NCI-H128 (cell line): ENCODE data around the gene CORO2B.
"Not testable (repeated sequence)": the region's sequence is repeated elsewhere in the genome, so short reads cannot be mapped to it uniquely, and the experiment has no call there.

Experiments used
- DNase-seq: peaks from one replicate; lab custom pipeline; 2025; ENCODE audit not compliant: unreplicated experiment; lab: John Stamatoyannopoulos, UW

The CORO2B gene

DNA sequence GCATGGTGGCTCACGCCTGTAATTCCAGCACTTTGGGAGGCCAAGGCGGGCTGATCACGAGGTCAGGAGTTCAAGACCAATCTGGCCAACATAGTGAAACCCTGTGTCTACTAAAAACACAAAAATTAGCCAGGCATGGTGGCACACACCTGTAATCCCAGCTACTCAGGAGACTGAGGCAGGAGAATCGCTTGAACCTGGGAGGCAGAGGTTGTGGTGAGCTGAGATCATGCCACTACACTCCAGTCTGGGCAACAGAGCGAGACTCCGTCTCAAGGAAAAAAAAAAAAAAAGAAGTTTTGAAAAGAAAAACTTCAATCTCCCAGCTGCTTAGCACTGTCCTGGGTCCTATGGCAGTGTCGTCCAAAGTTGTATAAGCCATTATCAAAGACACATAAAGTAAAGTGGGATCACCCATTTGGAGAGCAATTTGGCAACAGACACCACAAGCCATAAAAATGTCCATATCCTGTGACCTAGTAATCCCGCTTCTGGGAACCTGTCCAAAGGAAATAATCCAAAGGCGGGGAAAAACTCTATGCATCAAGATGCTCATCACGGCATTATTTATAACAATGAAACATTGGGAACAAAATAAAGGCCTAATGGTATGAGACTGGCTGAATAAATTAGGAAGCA, 26.2 kb downstream of the CORO2B start:
- DNase-seq: not testable (repeated sequence)

DNA sequence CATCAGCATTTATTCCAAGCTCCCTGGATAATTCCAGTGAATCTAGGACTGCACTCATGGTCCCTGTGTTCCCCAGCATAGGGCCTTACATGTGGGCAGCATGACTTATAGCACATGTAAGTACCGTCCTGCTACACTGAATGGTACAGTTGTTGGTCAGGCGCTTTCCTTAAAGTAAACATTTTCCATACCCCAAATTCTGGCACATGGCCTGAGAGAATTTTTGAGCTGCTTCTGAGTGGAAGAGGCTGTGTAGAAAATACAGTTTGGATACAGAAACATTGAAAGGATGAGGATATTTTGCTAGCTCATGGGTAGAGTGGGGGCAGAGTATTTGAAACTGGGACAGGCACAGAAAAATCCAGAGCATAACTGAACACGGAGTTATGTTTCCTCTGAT, 27.6 kb downstream of the CORO2B start:
- no peak for DNase-seq

DNA sequence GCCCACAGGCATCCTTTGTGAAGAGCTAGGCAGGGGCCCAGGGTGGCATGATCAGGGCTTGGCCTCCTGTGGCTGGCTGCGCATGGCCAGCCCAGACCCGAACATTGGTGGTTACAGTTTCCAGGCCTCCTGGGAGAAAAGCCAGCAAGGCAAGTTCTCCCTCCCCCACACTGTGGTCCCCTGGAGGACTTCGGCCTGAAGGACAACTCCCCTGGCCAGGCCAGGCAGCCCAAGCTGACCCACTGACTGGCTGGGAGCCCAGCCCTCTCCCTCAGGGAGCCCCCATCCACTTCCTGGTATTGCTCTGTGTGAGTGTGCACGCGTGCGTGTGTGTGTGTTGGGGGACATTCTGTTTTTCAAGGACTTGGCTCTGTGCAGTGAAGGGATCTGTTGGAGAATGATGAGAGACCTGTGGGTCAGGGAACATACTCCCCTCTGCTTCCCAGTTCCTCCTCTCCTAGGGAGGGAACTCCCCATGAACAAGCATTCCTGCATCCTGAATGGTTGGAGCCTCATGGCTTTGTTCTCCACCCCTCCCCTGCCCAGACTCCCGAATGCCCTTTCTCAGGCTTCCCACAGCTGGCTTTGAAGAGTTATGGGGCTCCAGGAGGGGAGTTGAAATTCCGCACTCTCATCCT, 29.5 kb downstream of the CORO2B start:
- DNase-seq: no peak

DNA sequence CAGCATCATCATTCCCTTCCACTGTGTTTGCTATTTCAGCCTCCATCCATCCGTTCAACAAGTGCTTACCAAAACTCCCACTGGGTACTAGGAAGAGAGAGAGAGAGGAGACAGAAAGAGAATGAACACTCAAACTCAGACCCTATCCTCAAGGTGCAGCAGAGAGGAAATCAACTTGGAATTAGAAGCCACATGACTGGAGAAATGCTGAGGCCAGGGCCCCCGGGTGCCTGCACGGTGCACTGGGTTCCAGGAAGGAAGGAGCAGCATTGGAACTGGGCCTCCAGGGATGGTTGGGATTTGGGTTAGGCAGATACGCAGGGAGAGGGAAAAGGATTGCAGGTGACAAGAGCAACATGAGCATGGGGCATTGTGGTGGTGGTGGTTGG, 30.0 kb downstream of the CORO2B start:
- no peak for DNase-seq

DNA sequence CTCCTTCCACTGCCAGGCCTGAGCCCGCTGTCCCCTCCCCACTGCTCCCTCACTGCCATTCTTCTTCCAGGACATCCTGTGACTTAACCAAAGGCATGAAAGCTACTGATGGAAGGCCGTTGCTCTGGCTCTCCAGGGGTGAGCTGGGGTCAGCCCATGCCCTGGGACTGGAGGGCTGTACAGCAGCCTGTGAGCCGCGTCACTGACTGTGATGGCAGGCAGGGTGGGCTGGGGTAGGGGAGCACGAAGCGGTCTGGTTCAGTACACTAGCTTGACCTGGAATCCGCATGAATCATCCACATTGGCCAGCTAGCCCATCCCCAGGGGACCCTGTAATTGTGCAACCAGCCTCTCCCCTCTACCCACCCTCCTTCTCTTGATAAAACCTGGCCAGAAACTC, 30.8 kb downstream of the CORO2B start:
- no peak for DNase-seq

DNA sequence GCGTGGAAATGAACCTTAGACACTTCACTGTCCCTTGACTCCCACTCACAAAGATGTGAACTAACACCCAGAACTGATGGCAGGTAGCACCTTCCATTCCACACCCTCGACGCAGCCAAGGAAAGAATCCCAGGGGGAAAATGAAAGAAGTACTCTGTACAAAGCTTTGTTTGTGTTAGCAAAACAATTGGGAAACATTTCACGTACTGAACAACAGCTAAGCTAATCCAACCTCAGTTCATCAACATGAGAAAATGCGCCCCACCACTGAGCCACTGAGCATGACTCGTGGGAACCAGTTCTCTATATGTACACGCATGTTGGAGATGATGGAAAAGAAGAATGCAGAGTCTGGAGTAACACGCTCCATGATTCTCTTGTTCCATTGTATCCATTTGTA, 32.0 kb downstream of the CORO2B start:
- DNase-seq: no peak

DNA sequence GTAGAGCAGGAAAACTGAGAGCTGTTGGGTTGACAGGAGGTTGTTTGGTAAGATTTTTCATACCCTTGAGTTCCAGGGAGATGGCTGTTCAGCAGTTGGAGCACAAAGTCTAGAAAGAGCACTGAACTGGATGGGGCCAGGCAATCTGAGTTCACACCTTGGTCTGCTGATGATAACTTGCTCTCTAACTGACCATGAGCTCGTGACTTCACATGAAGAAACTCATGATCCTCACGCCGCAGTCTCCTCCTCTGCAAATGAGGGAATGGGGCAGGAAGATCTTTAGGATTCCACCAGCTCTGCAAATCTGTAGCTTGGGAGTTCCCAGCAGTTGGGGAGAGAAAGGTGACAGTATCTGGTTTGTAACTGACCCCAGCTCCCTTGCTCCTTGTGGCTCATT, 33.7 kb downstream of the CORO2B start:
- no peak for DNase-seq

DNA sequence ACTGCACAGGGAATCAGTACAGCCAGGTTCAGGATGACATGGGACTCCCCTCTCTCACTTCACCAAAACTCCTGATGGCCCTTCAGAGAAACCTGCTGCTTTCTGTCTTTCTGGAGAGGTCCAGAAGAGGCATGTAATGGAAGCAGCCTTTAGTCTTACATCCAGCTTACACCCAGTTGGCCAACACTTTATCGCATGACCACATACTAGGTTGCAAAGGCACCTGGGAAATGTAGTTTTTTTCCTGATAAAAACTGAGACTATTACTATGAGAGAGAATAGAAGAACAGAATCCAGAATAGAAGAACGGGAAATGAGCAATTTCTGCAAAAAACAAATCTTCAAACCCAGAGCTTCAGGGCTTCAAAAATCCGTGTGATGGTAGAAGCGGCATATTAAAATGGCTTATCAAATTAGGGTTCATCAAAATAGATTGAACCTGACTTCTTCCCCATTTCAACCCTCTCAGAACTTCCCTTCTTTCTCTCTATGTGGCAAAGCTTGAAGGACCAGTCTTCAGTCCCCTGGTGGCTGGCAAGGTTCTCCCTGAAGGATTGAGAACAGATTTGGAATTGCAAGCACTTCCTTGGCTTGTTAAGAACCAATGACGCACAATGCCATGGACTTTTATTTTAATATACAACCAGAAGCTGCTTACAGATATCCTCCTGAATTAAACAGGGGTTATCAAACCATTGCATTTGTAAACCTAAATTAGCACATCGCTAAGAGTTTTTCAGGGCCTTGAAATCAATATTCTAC, 34.4 kb downstream of the CORO2B start:
- DNase-seq: no peak

DNA sequence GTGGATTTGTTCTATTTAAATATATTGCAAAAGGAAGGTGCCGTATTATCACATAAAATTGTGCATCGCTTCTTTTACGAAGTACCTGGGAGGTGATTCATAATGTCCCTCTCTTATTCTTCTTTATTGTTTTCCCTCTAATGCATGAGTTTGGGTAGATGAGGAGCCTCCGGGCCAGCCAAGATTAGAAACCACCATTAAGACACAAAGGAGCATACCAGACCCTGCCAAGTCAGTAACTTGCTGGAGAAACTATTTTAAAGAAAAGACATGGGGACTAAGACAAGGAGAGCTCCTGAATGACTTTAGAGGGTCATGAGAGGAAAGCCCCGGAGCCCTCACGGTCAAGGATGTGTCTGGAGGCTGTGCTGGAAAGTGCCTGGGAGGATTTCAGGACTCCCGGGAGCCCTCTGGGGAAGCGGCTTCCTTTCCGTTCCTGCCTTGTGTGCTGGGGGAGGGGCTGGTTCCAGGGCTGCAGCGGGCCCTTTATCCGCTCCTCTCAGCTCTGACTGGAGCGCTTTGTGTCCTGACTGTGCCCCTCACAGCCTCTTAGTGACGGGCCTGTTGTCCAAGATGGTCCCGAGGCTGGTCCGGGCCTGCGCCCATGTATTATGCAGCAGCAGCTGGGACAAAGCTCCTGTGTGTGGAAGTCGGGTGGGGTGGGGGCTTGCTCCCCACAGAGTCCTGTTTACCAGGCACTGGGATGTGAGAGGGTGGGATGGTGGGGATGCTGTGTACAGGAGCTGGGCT, 35.7 kb downstream of the CORO2B start:
- DNase-seq: no peak

DNA sequence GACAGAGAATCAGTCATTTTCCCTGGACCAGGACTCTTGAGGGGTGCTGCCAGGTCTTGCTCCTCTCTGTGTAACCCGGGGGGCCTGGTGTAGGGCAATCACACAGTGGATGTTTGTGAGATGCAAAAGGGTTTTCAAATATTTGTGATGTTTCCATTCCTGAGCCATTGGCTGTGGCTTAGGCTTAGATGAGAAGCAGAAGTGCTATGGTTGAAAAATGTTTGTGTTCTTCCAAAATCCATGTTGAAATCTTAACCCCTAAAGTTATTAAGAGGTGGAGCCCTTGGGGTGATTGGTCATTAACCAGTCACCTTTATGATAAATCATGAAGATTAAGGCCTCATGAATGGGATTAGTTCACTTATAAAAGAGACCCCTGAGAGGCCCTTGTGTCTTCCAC, 36.5 kb downstream of the CORO2B start:
- no peak for DNase-seq

DNA sequence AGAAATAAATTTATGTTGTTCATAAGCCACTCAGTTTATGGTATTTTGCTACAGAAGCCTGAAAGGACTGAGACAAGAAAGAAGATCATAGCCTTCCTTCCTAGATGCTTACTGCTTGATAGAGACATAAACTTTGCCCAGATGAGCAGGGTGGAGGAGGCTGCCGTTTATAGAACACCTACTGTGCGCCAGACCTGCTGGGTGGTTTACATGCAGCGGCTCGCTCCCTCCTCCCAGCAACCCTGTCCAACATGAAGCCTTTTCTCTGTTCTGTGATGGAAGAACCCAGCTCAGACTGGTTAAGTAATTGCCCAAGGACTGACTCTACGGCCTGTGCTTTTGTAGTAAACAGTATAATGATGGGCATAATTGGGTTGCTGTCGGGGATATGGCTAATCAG, 37.0 kb downstream of the CORO2B start:
- DNase-seq: no peak

DNA sequence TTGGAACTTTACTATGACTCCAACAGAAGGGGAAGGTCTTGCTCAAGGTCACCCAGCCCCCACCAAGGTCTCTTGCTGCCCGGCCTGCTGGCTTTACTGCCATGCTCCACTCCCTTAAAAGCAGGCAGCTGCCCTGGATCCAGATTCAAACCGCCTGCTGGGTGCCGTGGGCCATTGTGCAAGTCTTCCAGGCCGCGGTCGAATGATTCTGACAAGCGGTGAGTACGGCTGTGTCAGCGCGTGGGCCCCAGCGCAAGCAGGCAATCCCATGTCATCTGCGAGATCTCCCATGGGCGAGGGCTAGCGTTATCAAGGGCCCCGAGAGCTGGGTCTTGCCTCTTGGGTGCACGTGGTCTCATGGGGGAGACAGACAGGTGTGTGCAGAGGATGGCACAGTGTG, 37.6 kb downstream of the CORO2B start:
- DNase-seq: no peak

DNA sequence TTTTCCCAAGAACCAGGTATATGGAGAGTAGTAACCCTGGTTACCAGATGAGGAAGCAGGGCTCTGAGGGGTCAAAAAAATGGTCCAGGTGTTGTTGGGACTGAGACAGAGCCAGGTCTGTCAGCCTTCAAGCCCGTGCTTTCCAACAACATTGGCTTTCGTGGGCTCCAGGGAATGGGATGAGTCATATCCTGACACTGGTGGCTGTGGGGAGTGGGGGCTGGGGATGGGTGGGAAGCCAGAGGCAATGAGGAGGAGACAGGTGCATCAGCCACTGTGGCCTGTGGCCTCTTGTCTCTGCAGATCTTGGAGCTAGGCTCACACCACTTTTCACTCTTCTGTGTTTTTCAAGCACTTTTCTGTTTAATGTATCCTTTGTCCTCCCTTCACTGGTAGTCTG, 38.2 kb downstream of the CORO2B start:
- DNase-seq: no peak

DNA sequence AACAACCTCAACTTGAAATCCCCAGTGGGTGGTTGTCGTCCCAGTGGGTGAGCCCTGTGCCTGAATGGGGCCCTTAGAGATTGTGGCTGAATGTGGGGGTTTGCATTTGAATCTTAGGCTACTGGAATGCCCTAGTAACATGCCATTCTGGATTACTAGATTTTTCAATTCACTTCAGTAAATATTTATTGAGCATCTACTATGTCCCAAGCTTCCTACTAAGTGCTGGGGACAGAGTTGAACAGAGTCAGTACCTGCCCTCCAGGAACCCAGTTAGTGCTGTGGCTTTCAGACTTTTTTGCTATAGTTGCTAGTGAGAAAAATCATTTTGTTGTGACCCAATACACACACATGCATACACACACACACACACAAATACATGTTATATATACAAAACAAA, 39.0 kb downstream of the CORO2B start:
- no peak for DNase-seq

DNA sequence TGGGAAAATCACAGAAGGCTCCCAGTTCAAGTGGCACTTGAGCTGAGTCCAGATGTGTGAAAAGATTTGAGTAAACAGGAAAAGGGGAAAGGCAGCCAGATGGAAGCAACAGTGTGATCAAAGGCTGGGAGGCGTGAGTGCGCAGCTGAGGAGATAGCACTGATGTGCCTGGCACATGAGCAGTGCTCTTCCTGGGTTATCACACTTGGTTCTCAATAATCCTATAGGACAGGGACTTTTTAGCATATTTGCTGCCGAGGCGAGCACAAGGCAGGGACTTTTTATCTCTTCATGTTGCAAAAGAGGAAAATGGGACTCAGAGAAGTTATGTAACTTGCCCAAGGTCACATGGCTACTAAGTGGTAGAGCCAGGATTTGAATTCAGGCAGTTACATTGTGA, 39.6 kb downstream of the CORO2B start:
- DNase-seq: no peak

DNA sequence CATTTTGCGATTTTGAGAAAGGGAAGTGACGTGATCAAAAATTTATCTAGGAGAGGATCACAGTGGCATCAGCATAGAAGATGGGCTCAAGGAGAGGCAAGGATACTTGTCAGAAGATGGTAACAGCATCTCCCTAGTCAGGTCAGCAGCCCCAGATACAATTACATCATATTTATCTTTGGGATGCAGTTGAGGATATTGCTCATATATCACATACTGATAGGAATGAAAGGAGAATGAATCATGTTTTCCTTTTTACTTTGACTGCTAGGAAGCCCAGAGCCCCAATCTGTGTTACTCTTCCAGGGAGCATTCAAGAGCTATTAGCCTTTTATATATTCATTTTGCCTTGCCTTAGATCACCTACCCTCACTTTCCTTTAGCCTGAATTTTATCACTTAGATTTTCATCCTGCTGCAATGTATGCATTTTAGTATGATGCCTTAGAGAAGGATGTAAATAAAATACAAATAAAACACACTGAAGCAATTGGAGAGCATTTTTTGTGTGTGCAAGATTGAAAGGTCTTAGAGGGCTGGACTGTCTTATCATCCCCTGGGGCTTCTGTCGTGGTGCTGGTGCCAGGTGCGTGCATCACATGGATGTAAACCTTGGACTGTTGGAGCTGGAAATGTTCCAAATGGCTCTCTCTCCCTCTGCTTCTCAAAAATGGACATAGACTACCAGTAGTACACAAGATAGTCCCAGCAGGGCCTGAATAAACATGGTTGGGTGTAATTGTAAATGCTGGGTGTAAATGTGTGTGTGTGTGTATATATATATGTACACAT, 40.3 kb downstream of the CORO2B start:
- DNase-seq: no peak

DNA sequence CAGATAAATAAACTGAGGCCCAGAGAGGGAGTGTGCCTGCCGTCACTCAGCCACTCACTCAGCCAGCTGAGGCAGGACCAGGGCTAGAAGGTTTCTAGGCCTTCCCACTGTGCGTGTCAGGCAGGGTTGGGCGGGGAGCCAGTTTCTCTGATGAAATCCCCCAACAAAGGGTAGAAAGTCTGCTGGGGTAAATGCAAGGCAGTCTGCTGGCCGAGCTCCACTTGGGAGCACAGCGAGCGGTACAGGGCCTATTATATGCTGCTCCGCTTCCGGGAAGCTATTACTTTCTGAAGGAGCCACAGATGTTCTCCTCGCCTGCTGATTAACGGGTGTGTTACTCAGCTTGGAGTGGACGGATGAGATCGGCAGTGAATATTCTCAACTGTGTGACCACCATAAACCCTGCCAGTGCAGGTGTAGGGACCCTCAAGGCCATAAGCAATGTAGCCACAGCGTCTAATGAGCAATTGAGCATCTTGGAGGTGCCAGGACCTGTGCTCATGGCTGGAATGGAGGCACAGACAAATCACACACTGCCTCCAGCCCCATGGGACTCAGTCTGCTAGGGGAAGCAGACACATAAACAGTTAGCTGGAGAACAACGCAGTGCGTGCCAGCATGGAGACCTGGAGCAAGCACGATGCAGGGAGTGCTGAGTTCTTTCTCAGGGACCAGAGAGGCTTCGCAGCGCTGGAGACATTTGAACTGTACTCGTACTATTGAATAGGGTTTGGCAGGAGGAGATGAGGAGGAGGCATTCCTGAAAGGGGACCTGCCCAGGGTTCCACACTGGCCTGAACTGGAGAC, 42.1 kb downstream of the CORO2B start:
- DNase-seq: peak; percentile 71

DNA sequence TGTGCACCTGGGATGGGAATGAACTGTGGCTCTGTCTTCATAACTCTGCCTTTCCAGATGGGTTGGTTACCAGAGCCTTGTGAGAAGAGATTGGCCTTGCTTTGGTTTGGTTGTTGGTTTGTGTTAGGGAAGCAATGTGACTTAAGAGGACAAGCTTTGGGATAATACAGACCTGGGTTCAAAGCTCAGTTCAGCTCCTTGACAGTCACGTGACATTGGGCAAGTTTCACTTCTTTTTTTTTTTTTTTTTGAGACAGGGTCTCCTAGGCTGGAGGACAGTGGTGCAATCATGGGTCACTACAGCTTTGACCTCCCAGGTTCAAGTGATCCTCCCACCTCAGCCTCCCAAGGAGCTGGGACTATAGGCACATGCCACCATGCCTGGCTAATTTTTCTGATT, 42.7 kb downstream of the CORO2B start:
- DNase-seq: no peak

DNA sequence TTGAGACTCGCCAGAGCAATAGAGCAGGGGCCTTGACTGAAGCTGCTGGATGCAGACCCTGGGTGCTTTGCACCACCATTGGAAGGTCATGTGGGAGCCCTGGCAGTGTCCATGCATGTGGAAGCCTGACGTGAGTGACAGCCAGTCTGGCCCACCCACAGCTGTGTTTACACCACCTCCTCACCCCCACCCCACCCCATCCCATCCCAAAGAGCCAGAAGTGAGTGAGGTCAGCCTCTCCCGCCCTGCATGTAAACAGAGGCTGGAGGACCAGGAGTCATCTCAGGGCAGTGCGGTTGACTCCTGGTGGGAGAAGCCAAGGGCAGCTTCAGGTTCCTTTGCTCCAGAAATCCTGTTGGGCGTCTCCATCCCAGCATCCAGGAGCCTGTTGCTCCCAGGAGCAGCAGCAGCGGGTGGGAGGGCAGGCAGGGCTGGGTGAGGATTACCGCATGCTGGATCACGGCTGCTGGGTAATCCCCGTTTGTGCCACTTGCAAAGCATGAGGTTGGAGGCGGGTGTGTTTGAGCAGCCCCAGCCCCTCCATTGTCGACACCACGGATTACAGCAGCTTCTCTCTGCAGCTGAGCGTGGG, 44.6 kb downstream of the CORO2B start:
- DNase-seq: no peak

DNA sequence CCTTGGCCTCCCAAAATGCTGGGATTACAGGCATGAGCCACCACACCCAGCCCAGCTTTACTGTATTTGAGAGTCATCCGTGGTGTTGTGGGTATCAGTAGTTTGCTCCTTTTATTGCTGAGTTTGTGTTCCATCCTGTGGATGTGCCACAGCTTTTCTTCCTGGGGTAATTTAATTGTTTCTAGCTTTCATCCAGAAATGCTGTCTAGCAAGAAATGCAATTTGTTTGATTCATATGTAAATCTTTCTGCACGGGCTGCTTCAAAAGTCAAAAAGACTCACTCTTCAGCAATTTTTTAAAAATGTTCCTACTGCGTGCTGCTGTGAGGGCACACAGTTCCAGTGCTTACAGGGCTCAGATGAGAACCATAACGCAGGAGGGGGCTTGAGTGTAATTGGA, 47.1 kb downstream of the CORO2B start:
- DNase-seq: no peak
